ENCODE results near the gene ARID3A.

ARID3A gene

DNA sequence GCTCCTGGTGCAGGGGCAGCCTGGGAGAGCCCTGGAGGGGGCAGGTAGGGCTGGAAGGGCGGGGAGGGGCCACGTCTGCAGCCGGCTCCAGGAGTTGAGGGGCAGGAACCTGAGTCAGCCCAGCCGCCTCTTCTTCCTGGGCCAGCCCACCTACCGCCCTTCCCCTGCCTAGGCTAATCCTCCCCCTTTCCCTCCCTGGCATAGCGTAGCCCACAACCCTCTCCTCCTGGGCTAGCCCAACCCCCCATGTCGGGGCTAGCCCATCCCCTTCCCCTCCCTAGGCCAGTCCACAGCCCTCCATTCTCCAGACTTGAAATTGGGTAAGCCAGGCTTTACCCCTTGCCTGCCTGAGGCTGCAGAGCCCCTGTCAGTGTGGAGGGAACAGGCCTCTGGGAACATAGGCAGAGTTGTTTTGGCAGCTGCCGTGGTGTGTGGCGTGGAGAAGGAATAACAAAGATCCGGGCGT, 37.7 kb downstream of the ARID3A start:
- DNase-seq: no peak

GRCh38 chr19:964116-964520, 38.3 kb downstream of the ARID3A start:
- DNase-seq: no peak

DNA sequence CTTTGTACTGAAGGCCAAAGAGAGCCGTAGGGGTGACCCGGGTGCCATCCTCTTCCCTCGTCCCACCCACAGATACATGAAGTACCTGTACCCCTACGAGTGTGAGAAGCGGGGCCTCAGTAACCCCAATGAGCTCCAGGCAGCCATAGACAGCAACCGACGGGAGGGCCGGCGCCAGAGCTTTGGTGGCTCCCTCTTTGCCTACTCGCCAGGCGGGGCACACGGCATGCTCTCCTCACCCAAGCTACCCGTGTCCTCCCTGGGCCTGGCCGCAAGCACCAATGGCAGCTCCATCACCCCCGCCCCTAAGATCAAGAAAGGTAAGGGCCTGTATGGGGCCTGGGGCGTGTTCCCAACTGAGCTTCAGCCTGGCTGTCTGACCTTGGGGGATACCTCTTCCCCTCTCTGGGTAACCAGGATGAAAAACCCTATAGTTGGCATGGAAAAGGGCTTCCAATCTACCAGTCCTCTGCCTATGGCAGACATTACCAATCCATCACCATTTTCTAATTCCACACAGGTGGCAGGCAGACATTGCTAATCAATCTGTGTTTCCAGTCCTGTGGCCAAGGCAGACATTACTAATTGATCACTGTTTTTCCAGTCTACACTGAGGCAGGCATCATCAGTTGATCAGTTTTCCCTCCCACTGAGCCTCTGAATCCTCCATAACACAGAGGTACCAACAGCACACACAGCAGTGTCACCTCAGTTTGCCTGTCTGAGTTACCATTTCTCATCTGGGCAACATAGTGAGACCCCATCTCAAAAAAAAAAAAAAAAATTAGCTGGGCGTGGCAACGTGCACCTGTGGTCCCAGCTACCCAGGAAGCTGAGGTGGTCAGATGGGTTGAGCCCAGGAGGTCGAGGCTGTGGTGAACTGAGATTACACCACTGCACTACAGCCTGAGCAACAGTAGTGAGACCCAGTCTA, 39.2 kb downstream of the ARID3A start:
- DNase-seq: no peak

DNA sequence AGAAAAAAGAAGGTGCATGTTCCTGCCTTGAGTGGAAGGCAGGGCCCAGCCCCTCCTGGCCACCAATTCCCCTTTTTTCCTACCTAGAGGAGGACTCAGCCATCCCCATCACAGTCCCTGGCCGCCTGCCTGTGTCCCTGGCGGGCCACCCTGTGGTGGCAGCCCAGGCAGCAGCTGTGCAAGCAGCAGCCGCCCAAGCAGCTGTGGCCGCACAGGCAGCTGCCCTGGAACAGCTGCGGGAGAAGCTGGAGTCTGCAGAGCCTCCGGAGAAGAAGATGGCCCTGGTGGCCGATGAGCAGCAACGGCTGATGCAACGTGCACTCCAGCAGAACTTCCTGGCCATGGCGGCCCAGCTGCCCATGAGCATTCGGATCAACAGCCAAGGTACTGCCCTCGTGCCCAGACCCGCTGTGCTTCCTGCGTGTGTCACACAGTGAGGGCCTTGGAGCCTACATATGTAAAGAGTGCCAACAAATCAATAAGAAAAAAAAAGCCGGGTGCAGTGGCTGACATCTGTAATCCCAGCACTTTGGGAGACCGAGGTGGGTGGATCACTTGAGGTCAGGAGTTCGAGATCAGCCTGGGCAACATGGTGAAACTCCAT, 40.8 kb downstream of the ARID3A start:
- DNase-seq: no peak

- DNase-seq: no peak
These were observed 44.9 kb downstream of the ARID3A start for GRCh38 chr19:970695-971094.

DNA sequence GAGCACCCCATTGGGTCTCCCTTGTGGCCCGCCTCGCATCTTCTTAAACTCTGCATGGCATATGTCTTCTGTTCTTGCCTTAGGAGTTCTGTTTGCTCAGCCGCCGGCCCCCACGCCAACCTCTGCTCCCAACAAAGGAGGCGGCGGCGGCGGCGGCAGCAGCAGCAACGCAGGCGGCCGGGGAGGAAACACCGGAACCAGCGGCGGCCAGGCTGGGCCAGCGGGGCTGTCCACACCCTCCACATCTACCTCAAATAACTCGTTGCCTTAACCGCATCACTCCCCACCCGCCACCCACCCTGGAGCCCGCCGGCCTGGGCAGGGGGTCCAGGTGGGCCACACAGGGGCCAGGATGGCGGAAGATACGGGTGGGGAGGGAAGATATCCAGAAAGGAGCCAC, 46.0 kb downstream of the ARID3A start:
- no peak for DNase-seq

DNA sequence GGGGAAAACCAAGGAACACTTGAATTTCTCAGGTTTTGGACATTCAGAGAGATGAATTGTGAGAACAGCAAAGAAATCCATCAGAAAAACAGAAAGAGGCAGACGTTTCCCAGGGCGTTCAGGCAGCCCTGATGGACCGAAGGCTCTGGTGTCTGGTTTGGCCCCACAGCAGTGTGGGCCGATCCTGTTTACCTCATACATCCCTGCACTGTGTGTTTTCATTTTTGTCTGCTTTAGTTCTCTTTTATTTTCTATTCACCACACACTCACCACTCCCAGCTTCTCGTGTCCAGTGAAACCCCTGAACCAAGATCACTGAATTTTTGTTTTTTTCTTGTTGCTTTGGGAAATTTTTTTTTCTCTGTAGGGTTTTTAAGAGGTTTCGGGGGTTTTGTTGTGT, 46.4 kb downstream of the ARID3A start:
- no peak for DNase-seq

GRCh38 chr19:973726-974563, 48.1 kb downstream of the ARID3A start:
- DNase-seq: no peak

DNA sequence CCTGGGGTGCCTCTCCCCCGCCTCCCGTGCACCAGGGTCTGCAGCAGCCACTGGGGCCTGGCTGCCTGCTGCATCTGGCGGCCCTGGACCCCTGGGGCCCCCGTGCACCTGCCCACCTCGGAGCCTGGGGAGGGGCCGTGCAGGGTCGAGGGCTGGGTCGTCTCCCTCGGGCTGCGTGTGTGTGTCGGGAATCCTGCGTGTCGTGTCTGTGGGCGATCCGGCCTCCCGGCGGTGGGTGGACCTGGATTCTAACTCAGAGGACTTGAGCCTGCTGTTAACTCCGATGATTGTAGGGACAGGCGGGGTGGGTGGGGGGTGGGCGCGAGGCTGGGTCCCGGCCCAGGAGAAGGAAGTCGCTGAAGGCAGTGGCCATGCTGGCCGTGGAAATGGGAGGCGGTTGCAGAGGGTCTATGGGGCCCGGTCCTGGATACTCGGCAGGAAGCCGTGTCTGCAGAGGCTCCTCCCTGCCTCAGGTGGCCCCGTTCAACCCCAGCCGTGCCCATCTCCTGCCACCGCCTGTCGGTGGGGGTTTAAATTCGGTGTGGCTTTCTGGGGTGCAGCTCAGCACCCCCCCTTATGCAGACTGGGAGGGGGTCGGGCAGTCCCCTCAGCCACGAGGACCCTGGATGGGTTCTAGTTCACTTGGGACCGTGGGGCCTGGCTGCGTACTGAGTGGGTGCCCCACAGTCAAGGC, 48.9 kb downstream of the ARID3A start:
- DNase-seq: no peak

DNA sequence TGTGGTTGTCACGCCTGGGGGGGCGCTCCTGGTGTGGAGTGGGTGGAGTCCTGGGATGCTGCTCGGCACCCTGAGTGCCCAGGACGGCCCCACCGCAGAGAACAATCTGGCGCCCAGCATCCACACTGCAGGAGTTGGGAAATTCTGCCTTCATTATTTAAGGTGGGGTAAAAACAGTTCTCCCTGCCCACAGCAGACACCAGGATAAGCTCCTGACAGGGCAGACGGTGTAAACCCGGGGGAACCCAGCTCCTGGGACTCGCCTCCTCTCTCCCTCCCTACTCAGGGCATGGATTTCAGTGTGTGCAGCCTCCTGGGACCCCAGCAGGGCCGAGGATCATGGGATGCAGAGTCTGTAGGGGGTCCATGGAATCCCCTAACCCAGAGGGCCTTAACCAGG, 50.6 kb downstream of the ARID3A start:
- no peak for DNase-seq

DNA sequence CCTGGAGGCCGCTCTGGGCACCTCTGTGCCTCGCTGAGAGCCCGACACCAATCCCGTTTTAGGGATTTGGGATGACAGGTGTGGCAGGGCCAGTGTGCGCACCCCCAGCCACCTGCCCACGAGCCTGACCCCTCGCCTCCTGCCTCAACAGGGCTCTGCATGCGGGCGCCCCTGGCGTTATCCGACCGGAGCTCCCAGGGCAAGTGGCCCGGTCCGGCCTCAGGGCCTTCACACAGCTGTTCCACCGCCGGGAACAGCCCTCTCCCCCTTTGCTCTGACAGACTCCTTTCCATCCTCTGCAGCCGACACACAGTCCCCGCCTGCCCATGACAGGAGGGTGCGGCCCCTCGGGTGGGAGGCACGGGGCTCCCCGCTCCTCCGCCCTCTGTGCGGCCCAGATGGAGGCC, 51.2 kb downstream of the ARID3A start:
- DNase-seq: no peak

GRCh38 chr19:979318-979741, 53.5 kb downstream of the ARID3A start:
- no peak for DNase-seq

DNA sequence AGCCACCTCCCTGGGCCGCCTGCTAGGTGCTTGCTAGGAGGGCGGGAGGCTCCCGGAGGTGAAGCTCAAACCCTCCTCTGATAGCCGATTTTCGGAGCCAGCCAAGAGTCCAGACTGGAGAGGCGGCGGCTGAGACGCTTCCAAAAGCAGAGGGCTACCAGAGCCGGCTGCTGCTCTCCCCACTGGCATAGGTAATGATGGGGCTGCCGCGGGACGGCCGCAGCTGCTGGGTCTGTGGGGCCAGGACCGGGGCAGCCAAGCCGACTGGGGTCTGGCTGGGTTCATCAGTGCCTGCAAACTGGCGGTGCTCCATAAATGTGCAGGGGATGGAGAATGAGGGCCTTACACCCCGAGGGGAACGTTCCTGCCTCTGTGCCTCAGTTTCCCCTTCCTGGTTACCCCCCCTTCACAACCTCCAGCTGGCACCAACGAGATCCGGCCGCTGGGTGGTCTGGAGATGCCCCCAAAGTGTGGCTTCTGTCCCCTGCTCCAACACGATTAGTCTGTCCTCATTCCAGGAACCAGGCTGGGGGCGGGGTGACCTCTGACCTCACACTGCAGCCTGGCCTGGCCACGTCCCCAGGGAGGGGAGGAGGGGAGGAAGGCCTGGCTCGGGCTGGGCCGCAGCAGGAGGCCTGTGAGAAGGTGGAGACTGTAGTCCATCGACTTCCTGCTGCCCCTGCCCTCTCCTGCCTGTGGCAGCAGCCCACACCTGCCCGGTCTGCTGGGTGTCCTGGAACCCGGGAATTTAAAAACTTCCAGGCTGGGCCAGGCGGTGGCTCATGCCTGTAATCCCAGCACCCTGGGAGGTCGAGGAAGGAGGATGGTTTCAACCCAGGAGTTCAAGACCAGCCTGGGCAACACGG, 54.5 kb downstream of the ARID3A start:
- DNase-seq: no peak

GRCh38 chr19:982567-983170, 56.8 kb downstream of the ARID3A start:
- peak; percentile 48 for DNase-seq

GRCh38 chr19:984165-984967, 58.5 kb downstream of the ARID3A start, which contains the start of gene WDR18:
Gene WDR18, plus strand, starts transcription at chr19:984345. Its CDS starts 9 bp downstream, at chr19:984354.
- peak; percentile 88 for DNase-seq

DNA sequence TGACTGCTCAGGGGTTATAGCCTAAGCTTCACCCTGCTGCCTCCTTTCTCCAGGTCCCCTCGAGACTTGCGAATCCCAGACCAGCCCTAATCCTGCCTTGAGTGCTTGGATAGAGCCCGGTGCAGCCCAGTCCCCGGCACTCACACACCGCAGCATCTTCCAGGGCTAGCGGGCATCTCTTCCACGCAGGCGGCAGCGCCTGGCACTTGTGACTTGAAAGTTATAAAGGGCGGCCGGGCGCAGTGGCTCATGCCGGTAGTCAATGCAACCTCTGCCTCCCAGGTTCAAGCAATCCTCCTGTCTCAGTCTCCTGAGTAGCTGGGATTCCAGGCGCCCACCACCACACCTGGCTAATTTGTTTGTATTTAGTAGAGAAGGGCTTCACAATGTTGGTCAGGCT, 60.2 kb downstream of the ARID3A start:
- no peak for DNase-seq

GRCh38 chr19:988081-988480, 62.2 kb downstream of the ARID3A start:
- DNase-seq: no peak

DNA sequence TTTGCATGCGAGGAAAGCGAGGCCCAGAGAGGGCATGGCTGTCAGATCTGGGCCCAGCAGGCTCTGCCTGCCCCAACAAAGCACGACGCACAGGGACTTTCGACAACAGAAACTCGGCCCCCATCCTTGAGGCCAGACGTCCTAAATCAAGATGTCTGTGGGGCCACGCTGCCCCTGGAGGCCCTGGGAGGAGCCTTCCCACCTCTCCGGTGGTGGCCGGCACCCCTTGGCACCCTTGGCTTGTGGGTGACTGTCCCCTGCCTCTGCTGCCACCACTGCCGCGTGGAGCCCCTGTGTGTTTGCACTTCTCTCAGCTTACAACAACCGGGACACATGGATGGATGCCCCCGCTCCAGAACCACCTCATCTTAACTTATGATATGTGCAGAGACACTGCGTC, 62.7 kb downstream of the ARID3A start:
- DNase-seq: no peak

GRCh38 chr19:989381-990081, 63.7 kb downstream of the ARID3A start:
- DNase-seq: no peak
